WI38 (cell line): ENCODE measurements around the gene FNDC3B.

ENCODE experiments used
- H3K4me3 ChIP-seq: 2 replicates; pipeline ENCODE4 v1.5.1; 2011; ENCODE audit warnings: low read depth, mild to moderate bottlenecking, control low read depth, low read length
- TF ChIP-seq, protein P1 (sequence below): IDR thresholded peaks from 2 replicates; pipeline ENCODE4 v1.5.1; 2012; ENCODE audit warnings: low read depth, mild to moderate bottlenecking, control low read depth, low read length

Gene FNDC3B

GRCh38 chr3:172347895-172348679, 308.7 kb downstream of the FNDC3B start:
- H3K4me3 ChIP-seq: no peak overlapping the region
- TF ChIP-seq, protein P1, sequence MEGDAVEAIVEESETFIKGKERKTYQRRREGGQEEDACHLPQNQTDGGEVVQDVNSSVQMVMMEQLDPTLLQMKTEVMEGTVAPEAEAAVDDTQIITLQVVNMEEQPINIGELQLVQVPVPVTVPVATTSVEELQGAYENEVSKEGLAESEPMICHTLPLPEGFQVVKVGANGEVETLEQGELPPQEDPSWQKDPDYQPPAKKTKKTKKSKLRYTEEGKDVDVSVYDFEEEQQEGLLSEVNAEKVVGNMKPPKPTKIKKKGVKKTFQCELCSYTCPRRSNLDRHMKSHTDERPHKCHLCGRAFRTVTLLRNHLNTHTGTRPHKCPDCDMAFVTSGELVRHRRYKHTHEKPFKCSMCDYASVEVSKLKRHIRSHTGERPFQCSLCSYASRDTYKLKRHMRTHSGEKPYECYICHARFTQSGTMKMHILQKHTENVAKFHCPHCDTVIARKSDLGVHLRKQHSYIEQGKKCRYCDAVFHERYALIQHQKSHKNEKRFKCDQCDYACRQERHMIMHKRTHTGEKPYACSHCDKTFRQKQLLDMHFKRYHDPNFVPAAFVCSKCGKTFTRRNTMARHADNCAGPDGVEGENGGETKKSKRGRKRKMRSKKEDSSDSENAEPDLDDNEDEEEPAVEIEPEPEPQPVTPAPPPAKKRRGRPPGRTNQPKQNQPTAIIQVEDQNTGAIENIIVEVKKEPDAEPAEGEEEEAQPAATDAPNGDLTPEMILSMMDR: no peak

DNA sequence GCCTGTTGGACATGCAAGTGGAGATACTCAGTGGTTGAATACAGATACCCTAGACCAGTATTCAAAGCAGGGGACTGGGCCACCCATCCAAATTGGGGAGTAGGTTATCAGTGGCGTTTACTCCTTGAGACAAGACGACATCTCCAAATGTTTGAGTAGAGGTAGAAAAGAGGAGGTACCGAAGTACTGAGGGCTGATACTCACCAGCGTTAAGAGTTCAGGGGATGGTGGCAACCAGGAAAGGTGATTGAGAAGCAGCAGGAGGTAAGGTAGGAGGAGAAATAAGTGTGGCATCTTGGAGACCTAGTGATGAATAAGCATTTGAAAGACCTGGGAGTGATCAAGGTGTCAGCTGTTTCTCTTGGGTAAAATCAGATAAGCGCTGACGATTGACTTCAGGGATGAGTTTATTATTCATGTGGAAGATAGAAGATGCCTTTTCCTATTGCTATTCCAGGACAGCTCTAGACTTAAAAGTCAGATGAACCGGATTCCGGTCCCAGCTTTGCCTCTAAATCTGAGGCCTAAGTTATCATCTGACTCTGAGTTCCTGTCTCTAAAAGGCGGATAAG, 312.6 kb downstream of the FNDC3B start:
- H3K4me3 ChIP-seq: no peak overlapping the region
- TF ChIP-seq, protein P1: no peak

- no peak overlapping the region for H3K4me3 ChIP-seq
- TF ChIP-seq, protein P1: no peak
These were observed 313.4 kb downstream of the FNDC3B start for GRCh38 chr3:172352786-172353185.

GRCh38 chr3:172354931-172355499, 315.6 kb downstream of the FNDC3B start:
- no peak overlapping the region for H3K4me3 ChIP-seq
- TF ChIP-seq, protein P1: no peak

DNA sequence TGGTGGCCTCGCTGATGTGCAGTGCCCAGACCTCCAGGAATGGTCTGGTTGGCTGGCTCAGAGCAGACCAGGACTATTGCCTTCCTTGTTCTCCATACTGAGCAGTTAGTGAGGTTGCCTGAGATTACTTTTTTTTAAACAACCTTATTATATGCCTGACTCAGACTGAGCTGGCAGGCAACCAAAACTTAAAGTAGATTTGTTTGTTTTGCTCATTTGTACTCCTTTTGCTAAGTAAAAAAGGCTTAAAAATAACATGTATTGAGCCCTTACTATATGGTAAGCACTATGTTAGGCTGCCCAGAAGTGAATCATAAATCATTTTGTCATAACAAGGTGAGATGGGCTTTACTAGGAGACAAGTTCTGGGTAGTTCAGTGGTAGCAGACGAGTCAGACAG, 316.5 kb downstream of the FNDC3B start:
- H3K4me3 ChIP-seq: no peak overlapping the region
- TF ChIP-seq, protein P1: no peak

GRCh38 chr3:172356427-172356826, 317.0 kb downstream of the FNDC3B start:
- TF ChIP-seq, protein P1: no peak
- H3K4me3 ChIP-seq: no peak overlapping the region
